Kasumi-1 (cell line): ENCODE measurements around the gene PADI4.

ENCODE experiments used
- DNase-seq, 2 experiments: peaks; one replicate each; lab custom pipeline; 2025; lab: John Stamatoyannopoulos, UW

The PADI4 gene

DNA sequence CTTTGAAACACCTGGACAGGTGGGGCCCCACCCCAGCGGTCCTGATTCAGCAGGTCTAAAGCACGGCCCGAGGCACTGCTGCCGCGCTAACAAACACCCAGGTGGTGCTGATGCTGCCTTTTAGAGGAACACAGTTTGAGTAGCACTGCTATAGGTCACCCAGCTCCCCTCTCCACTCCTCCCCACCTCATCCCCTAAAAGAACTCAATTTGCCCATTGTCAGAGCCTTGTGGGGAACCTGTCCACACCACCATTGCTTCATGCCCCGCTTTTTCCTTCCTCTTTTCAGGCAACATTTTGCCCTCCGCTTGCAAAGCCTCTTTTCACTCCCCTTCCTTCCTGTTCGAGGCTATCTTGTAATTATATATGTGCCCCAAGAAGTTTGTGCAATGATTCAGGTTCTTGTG, 26.2 kb upstream of the PADI4 start:
- DNase-seq: peak; percentile 99

- no peak for DNase-seq
Observed at GRCh38 chr1:17282836-17283235, 25.2 kb upstream of the PADI4 start.

GRCh38 chr1:17286646-17287045, 21.4 kb upstream of the PADI4 start:
- no peak for DNase-seq

DNA sequence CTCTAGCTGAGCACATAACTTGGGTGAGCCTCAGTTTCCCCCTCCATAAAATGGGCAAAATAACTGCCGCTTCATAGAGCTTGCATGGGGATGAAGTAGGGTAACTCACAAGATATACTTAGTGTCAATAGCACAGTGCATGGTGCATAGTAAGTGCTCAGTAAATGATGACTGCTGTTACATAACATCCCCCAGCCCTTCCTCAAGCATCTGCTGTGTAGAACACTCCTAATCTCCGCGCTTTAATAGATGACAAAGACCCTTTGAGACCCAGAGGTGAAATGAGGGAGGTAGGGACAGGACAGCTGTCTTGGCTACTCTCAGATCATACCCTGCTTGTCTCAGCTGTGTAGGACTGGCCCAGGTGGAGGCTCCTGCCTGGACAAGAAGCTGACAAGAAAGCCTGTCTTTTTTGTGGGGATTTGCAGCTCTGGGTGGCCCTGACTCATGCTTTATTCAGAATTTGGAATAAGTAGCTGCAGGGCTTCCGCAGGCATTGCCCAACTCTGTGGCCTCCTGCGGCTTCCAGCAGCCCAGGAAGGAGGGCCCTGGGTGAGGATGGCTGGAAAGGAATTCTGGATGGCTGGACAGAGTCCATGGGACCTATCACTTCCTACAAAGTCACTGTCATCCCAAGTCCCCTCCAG, 20.7 kb upstream of the PADI4 start:
- DNase-seq: peak; percentile 51 to 61

DNA sequence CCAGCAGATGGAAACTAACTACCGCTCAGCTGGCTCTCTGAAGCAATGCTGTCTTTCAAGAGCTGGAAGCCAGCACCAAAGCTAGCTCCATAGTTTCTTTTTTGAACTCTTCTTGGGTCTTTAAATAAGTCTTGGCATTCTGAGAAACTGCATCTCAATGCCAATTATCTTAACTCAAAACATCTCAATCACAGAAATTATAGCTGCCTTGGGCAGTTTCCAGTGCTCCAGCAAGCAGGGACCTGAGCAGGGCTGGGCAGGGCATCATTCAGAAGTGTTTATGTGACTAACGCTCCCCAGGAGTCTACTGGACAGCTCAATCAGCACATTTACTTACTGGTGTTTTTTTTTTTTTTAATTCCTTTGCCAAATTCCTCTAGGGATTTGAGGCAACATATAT, 18.3 kb upstream of the PADI4 start:
- DNase-seq: no peak

DNA sequence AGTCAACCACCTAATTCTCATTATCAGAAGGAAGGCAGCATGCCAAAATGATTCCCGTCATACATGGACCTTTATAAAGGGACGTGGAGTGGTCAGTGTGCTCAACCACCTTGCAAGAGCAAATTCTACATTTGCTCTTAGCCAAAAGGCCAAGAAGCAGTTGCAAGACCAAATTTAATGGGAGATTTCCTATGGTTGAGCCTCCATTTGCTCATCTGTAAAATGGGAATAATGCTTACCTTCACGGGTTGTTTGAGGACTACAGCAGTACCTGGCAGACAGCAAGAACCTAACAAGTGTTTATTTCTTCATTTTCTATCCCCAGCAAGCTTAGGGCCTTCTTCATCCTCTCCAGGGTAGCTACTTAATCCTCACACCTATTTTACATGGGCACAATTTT, 17.4 kb upstream of the PADI4 start:
- DNase-seq: no peak

DNA sequence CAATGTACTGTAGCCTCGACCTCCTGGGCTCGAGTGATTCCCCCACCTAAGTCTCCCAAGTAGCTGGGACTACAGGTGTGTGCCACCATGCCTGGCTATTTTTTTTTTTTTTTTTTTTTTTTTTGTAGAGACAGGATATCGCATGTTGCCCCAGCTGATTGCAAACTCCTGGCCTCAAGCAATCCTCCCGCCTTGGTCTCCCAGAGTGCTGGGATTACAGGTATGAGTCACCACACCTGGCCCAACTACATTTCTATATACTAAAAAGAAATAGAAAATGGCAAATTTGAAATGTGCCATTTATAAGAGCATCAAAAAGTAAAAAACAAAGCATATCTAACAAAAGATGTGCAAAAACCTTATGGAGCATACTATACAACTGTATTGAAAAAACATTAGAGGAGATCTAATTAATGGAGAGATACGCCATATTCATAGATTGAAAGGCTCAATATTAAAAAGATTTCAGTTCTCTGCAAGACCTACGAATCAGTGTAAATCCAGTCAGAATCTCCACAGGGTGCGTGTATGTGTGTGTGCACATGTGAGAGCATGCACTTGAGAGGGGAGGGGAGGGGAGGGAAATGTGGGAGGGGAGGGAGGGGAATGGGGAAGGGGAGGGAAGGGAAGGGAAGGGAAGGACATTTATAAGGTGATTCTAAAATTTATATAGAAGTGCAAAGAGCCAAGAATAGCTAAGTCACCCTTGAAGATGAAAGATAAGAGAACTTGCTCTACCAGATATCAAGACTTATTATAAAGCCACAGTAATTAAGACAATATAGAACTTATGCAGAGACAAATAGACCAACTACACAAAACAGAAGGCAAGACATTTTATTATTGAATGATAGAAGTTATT, 15.5 kb upstream of the PADI4 start:
- no peak for DNase-seq

- no peak for DNase-seq
Observed at GRCh38 chr1:17293681-17294425, 14.1 kb upstream of the PADI4 start.

GRCh38 chr1:17295292-17295691, 12.7 kb upstream of the PADI4 start:
- DNase-seq: no peak

- no peak for DNase-seq
Observed at GRCh38 chr1:17296086-17296485, 11.9 kb upstream of the PADI4 start.

- DNase-seq: no peak
Observed at GRCh38 chr1:17297991-17298390, 10.0 kb upstream of the PADI4 start.

- no peak for DNase-seq
Observed at GRCh38 chr1:17301767-17302166, 6.2 kb upstream of the PADI4 start.

DNA sequence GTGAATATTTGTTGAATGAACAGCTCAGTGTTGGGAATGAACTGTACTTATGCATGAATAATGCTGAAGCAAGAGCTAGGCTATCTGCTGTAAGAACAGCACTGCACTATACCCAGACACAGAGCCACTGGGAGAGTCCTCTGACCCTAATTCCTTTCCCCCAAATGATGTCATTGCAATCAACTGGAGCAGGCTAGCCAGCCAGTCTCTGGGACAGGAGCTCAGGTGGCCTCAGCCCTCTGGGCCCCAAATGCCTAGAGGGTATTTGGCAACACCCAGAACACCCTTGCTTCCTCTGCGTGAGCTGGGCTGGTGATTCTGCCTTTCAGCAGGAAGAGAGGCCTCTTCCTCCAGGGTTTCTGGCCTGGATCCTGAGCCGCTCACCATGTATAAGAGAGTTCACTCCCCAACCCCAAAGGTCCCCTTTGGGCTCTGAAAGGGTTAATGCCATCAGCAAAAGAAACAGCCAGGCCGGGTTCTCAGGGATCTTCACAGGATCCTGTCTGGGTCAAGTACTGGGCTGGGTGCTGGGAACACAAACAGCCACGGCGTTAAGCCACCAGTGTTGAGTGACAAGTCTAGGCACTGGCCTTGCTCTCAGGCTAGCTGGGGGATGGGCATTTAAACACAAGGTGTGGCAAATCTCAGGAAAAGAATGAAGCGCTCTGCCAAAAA, 3.7 kb upstream of the PADI4 start:
- peak; percentile 81 to 85 for DNase-seq

- DNase-seq: peak in 1 of 2 experiments; percentile 35
Observed at GRCh38 chr1:17304826-17305175, 3.2 kb upstream of the PADI4 start.

DNA sequence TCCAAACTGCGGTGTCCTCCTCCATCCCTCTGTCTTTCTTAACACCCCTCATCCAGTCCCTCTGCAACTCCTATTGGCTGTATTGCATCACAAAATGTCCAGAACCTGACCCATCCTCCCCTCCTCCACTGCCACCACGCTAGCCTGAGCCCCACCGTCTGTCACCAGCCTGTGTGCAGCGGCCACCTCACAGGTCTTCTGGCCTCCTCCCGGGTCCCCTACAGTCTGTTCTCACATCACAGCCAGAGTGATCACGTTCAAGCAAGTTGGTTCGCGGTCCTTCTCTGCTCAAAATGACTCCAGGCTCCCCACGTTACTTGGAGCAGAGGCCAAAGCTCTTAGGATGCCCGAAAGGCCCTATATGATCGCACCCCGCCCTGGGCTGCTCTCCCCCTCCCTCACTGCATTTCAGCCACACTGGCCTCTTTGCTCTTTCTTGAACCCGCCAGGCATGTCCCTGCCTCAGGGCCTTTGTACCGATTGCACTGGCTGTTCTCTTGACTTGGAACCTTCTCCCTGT, 2.4 kb upstream of the PADI4 start:
- DNase-seq: no peak

- DNase-seq: peak in 1 of 2 experiments; percentile 23
Observed at GRCh38 chr1:17306407-17306806, 1.6 kb upstream of the PADI4 start.

DNA sequence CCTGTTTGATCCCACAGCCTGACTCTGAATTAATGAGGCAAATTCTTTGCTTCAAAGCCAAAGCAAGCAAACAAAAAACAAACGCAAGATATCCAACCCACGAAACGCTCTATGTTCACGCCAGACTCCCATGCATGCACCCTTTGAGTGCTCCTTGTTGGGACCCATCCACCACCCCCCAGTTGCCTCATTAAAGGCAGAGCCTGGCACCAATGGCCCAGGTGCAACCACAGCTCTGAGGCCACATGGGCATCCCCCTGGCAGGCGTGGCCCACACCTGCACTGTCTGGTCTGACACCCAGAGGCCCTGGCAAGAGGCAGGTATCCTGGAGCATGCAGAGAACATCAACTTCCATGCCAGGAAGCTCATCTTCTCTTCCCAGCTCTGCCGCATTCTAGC, 1.1 kb upstream of the PADI4 start:
- DNase-seq: no peak

DNA sequence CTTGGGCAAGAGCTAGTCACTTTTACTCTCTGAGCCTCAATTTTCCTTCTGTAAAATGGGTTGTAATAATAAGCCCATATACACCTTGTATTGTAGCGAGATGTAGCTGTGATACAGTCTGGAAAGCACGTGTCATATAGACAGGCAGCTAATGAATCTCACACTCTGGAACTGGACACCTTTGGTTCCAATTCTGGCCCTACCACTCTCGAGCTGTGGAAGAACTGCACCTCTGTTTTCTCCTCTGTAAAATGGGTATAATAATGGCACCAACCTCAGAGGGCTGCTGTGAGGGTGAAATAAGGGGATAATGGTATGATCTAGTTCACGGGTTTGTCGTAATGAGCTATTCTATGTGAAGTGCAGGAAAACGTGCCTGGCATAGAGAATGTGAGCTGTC, 668 bp upstream of the PADI4 start:
- no peak for DNase-seq

DNA sequence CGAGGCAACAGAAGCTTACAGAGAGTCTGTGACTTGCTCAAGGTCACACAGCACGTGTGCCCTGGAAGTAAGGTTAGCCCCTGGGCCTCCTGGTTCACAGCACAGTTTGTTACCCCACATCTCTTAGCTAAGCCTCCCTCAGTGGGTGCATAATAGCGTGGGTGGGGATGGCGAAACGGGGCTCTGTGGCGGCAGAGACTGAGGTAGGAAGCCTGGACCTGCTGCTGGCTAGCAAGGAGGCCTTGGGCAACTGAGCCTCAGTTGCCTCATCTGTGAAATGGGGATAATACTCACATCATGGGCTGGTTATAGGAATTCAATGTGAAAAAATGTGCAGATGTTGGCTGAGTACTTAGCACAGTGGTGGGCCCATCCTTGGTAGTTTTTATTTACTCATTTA, 596 bp downstream of the PADI4 start:
- no peak for DNase-seq

GRCh38 chr1:17309426-17310067, 1.6 kb downstream of the PADI4 start:
- no peak for DNase-seq

GRCh38 chr1:17310068-17310640, 2.2 kb downstream of the PADI4 start:
- no peak for DNase-seq
